ENCODE data around the gene ATCAY.

ATCAY gene

GRCh38 chr19:3975144-3975543 lies 94.7 kb downstream of the ATCAY start:
- in situ Hi-C loops (cut with MboI; ENCODE audit: low sequenced_read_pairs, unreplicated experiment), result no loop called here
- DNase-seq (ENCODE audit: low spot score), result no peak
- TF ChIP-seq, protein P1, sequence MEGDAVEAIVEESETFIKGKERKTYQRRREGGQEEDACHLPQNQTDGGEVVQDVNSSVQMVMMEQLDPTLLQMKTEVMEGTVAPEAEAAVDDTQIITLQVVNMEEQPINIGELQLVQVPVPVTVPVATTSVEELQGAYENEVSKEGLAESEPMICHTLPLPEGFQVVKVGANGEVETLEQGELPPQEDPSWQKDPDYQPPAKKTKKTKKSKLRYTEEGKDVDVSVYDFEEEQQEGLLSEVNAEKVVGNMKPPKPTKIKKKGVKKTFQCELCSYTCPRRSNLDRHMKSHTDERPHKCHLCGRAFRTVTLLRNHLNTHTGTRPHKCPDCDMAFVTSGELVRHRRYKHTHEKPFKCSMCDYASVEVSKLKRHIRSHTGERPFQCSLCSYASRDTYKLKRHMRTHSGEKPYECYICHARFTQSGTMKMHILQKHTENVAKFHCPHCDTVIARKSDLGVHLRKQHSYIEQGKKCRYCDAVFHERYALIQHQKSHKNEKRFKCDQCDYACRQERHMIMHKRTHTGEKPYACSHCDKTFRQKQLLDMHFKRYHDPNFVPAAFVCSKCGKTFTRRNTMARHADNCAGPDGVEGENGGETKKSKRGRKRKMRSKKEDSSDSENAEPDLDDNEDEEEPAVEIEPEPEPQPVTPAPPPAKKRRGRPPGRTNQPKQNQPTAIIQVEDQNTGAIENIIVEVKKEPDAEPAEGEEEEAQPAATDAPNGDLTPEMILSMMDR (IDR thresholded peaks at IDR 0.05; ENCODE audit: borderline replicate concordance, control extremely low read depth, extremely low read depth, insufficient read depth, missing control alignments), result no peak

DNA sequence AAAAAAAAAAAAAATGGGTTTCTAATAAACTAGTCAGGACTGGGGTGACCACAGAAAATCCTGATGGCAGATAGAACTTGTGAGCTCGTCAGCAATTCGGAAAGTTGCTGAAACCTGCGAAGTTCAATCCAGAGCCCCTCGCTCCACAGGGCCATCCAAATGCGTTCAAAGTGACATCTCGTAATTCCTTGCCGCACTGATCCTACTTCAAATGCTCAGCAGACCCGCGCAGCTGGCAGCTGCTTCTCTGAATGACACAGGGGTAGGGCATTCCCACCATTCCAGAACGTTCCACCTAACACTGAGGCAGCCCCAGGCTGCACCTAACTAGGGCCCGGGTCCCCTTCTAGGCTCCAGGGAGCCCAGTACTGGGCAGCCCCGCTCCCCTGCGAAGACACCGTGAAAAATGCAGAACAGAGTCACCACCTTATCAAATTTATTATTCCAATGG lies 95.2 kb downstream of the ATCAY start:
- in situ Hi-C loops (cut with MboI; ENCODE audit: low sequenced_read_pairs, unreplicated experiment), result no loop called here
- TF ChIP-seq, protein P1 (IDR thresholded peaks at IDR 0.05; ENCODE audit: borderline replicate concordance, control extremely low read depth, extremely low read depth, insufficient read depth, missing control alignments), result no peak
- no peak for DNase-seq (ENCODE audit: low spot score)

DNA sequence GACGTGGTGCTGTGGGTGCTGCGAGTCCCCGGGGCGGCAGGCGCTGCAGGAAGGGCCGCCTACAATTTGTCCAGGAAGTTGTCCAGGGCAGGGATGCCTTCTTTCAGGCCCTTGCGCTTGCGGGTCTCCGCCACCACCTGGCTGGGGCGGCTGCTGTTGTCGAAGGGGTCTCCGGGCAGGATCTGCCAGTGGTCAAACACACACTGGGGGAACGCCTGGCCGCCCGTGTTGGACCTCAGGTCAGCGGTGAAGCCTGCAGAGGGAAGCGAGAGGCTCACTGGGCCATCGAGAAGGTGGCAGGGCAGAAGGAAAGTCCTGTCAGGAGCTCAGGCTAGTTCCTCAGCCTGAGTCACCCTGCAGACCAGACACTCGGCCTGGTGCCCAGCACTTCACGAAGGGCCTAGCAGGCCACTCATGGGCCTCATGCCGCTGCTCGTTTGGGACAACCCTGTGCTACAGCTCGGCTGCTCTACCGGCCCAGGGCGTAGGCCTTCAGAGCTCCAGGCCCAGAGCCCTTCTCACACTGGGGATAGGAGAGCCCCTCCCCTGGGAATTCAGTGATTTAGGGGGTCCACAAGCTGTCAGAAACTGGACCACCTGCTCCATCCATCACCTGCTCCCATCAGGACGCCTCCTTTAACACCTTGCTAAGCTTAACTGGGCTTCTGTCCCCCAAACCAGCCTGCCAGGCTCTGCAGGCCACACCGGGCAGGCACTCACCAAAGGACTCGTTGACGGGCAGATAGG lies 96.2 kb downstream of the ATCAY start:
- in situ Hi-C loops (cut with MboI; ENCODE audit: low sequenced_read_pairs, unreplicated experiment), result no loop called here
- TF ChIP-seq, protein P1 (IDR thresholded peaks at IDR 0.05; ENCODE audit: borderline replicate concordance, control extremely low read depth, extremely low read depth, insufficient read depth, missing control alignments), result no peak

More for the DNA sequence above, 96.2 kb downstream of the ATCAY start:
- no peak for DNase-seq (ENCODE audit: low spot score)

Data from GM13976 (cell line).